HG03045 (cell line): ENCODE results near the gene ZNF366.

Source experiments
- ATAC-seq: cut with Tn5 transposase; IDR thresholded peaks from one replicate; pipeline ENCODE4 v1.9.1; 2021; ENCODE audit warnings: mild to moderate bottlenecking, moderate library complexity; ENCODE audit not compliant: unreplicated experiment

Gene ZNF366

DNA sequence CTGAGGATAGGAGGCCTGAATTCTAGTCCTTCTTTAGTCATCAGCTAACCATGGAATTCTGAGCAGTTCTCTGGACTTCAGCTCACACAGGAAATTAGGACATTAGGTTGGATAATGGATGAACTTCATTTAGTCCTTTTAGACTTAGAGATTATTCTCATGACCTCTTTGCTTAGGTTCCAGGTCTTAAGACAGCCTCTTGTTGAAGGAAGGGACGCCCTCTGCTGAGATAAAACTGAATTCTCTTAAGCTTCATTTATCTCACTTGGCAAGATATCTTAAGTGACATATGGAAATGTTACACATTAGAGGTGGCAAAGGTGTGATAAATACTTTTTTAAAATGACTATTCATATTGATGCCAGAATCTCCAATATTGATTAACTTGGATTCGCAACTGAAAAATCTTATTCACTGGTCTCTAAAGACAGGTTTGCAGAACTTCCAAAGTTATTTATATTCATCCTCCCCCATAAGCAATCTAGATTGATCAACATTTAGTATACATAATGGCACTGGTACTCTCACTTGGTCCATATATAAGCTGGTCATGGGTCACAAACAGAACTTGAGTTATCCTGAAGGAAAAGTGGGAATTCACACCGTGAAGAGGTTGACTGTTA lies 16.9 kb upstream of the ZNF366 start:
- no peak for ATAC-seq

DNA sequence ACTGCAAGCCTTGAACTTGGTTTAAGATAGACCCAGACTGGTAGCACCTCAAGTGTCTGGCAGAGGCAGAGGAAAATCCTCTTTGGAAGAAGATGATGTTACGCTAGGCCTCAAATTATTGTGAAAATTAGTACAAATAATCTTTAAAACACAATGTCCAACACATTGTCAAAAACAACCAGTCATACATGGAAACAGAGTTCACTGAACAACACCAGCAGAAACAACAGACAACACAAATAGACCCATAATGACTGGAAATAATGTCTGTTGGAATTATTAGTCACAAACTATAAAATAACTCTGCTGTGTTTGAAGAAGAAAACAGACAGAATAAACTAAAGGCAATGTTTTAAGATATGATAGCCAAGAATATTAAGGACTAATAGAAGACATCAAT lies 15.4 kb upstream of the ZNF366 start:
- no peak for ATAC-seq

DNA sequence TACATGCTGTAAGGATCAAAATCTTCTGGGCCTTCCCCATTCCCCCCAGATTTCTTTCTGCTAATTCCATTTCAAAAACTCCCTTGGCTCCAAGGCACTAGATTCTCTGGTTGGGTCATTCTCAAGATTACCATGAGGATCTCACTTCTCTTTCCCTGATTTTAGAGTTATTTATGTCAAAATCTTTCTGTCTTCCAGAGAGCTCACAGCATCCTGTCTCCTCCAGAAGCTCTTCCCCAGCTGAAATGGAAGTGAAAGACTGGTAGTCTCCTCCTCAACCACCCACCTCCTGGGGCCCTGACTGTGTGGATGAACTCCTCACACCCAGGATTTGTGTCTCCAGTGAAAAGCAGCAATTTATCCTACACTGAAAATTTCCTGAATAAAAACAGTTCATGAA lies 11.9 kb upstream of the ZNF366 start:
- no peak for ATAC-seq

DNA sequence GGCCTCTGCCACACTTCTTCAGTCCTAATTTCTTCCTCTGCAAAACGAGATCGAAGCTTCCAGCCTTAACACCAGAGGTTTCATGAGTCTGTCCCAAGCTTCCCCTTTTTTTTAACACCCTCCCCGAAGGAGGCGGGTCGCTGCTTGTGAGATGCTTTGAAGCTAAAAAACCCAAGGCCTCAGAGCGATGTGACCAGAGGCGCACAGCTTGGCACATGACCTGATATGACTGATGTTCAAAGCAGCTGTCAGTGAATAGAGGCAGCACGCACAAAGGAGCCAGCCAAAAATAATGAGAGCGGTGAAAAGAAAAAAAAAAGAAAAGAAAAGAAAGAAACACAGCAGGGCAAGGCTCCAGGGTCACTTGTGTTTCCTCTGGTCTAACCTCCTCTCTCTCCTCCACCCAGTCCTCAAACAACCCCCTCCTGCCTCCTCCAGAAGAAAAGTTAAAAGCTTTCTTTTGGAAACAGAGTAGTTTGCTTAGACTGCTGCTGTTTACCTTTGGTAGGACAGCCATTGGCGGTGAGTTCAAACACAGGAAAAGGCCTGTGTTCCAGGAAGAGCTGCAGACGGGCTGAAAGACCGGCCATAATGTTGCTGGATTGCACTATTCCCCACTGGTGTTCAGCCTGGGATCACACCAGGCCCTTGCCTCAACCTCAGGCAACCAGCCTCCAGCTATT lies 10.9 kb upstream of the ZNF366 start:
- ATAC-seq: no peak

DNA sequence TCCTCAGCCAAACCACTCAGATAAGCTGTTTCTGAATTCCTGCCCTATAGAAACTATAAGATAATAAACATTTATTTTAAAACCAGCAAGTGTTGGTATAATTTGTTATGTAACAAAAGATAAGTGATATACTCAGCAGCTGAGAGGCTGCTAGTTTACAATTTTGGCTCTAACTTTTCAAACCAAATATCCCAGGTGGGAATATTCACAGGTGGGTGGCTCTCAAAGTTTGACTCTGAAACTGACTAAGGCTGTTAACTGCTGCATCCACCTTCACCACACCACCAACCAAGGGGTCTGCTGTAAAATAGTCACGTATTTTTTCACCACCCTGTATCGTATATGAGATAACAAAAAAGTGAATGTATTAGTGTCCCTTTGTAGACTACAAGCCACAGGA lies 9.7 kb upstream of the ZNF366 start:
- no peak for ATAC-seq

DNA sequence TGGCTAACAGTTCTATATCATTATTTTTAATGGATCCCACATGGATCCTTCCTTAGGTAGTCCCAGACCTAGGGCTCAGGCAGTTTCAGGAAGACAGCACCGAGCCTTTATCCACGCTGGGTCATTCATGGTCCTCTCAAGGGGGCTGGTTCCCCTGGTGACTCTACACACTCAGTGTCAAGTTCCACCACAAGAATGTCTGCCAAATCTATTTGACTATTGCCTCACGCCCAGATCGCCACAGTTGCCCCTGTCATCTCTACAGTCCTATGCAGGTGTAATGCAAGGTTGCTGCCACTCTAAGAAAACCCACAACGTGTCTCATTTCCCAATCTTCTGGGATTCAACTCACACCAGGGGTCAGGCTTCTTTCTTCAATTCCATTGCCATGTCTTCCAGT lies 8.0 kb upstream of the ZNF366 start:
- ATAC-seq: no peak

DNA sequence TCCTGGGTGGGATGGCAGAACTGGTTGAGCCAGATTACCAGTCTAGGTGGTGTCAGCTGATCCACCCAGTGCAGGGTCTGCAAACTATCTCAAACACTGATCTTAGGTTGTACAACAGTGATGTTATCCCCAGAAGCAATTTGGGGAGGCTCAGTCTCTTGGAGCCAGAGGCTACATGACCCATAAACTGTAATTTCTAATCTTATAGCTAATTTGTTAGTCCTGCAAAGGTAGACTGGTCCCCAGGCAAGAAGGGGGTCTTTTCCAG lies 5.3 kb upstream of the ZNF366 start:
- ATAC-seq: no peak

DNA sequence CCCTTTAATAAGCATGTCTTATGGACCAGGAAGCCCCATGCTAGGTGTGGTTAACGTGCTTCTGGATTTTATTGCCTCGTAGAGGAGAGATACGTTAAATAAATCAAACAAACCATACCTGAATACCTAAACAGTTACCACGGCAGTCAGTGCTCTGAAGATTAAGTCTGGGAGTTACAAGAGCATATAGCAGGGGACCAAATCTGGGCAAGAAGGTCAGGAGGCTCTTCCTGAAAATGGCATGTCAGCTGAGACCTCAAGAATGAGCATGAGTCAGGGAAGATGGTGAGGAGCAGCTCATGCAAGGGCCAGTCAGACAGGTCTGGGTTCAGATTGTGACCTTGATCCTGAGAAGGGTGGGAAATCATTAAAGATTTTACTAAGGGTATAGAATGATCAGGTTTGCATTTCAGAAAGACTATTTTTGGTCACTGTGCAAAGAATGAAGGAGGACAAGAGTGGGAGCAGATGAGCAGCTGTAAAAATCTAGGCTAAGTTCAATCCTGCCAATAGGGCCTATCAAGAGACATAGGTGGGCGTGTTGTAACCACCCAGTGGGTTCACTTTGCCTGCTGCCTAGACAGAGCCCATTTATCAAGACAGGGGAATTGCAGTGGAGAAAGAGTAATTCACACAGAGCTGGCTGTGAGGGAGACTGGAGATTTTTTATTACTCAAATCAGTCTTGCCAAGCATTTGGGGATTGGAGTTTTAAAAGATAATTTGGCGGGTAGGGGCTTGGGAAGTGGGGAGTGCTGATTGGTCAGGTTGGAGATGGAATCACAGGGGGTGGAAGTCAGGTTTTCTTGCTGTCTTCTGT lies 4.8 kb upstream of the ZNF366 start:
- no peak for ATAC-seq

DNA sequence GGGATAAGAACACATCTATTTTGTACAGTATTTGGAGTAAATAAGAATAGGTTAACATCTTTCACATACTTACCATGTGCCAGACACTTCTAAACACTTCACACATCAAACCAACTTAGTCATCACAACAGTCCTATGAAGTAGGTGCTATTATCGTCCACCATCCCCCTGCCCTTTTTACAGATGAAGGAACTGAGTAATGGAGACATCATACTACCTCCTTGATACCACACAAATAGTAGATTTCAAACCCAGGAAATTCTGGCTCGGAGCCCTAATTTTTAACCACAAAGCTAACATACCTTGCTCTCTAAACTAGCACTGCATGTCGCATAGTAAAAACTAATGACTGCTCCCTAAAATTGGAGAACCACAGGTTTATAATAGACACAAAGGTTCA lies 4.2 kb upstream of the ZNF366 start:
- no peak for ATAC-seq

DNA sequence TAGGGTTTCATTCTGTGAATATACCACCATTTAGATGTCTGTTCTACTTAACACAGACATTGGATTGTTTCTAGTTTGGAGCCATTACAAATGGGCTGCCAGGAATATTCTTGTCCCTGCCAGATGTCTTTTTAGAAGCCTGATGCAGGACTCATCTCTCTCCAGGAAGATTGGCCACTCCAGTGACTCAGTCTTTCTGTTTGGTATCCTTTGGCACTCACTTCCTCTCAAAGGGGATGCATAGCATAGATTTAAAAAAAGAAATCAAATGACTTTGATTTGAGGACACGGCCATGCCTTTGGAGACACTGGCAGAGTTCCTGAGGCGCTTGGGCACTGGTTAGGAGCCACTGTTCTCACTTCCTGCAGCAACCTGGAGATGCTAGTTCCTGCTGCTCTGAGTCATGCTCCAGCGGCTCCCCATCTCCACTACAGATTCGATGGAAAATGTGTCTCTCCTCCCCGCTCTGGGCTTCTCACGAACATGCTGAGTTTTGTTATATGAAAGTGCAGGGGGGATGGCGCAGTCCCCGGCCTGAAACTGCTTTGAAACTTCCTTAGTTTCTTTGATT lies 3.5 kb upstream of the ZNF366 start:
- no peak for ATAC-seq

DNA sequence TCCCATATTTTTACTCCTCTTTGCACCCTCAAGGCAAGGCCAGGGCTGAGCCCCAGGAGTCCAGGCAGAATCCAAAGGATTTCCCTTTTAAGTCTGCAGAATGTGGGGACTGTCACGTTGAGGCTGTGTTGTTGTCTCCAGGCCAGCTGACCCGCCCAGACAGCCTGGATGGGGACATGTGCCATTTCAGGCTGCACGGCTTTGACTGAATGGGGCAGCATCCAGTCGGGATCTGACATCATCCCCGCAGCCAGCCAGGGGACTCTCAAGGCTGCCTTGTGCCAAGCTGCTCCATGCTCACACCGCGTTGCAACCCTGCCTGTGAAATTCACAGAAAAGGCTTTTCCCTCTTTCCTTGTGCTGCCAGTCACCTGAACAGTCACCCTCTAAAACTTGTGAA lies 2.2 kb upstream of the ZNF366 start:
- no peak for ATAC-seq

DNA sequence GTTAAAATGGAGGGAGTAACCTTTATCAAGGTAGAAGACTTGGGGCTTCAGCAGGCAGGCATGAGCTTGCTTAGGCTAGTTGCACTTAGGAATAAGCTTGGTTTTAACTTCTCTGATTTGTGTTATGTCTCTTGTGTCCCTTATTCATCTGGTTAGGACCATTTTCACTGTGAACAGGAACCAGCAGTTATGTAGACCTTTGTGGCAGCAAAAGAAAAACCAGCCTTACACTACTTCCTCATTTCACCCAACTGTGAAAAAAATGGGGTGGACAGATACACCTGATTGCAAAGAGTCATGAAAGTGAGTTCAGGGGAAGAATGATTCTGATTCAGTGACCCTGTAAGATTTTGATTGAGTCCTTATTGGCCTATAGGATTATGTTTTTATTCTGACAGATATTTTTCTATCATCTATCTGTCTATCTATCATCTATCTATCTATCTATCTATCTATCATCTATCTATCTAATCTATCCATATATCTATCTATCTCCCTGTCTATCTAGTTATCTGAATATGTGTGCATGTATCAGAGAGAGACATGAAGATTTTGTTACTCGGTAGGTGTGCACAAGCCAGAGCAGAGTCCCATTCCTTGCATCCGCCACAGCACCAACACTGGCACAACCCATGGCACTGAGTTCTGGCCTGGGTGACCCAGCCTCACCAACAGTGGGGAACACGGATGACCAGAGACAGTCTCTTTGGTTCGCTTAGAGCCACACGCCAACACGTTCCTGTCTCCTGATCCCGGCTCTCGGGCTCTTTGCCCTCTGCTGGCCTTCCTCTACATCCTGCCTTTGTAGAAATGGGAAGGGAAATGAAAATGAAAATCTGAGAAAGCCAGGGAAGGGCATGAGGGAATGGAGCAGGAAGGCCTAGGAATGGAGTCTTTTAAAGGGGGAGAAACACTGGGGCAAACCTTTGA lies 1.3 kb upstream of the ZNF366 start:
- peak; percentile 83 for ATAC-seq

DNA sequence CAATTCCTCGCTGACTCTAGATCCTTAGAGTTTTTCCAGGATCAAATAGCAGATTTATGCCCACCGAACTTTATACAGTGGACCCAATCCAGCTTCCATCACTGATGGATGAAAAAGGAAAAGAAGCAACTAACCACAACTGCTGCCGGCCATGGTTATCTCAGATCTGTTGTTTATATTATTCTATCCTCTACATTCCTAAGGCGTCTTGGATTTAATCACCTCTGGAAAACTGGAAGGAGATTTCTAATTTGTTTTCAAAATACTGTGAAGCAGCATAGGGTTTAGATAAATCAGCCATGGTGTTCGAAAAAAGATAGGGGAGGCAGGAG lies 663 bp upstream of the ZNF366 start:
- no peak for ATAC-seq

DNA sequence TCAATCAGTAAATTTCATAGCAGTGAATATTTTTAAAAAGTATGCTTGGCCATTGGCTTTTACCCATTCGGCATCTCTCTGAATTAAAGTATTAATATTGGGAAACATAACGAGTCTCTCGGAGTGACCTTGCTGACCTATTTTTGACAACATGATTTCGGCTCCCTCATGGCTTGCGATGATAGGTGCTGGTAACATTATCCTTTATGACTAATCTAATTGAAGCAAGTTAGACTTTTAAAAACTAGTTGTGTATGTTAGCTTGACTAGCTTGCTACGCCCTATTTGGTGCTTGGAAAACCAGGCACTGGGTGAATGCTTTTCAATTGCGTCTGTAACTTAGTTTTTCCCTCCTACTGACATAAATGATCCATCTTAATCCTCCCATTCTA lies 1.1 kb downstream of the ZNF366 start:
- no peak for ATAC-seq

DNA sequence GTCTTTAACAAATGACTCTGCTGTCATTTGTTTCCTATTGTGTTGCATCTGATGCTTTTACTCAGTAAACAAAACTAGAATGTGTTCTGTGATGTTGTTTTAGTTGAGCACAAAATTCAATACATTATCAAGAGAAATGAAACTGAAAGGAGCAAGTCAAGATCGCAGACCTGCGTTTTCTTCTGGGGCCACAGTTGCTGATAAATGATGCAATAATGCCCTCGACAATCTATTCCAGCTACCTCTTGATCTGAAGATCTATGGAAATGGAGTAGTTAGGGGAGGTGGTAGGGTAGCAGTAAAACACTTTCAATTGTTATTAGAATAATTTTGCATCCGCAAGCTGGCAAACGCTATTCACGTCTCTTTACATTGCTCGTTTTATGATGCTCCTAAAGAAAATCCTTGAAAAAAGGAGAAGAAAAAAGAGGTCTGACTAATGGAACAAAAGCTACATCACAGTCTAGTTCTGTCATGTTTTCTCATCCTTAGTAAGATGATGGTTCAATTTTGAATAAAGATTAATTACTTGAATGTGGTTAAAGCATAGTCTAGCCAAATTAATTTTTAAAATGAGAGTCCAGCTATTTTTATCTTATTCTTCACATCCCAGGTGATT lies 1.6 kb downstream of the ZNF366 start:
- ATAC-seq: no peak

DNA sequence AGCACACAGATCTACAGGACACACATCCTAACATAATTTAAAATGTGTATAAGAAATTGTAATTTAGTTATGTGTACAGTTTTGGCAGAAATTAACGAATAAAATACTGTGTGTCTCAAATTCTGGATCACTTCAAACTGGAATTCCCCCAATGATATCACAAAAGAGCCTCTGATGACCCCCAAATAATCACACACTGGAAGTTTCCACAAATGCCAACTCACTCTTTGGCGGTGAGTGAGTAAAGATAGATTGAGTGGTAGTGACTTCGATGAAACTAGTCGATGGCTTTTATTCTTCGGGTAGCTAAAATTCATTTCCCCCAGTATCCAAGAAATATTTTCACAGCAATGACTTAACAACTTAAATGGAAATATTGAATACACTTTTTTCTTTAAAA lies 2.2 kb downstream of the ZNF366 start:
- ATAC-seq: no peak

DNA sequence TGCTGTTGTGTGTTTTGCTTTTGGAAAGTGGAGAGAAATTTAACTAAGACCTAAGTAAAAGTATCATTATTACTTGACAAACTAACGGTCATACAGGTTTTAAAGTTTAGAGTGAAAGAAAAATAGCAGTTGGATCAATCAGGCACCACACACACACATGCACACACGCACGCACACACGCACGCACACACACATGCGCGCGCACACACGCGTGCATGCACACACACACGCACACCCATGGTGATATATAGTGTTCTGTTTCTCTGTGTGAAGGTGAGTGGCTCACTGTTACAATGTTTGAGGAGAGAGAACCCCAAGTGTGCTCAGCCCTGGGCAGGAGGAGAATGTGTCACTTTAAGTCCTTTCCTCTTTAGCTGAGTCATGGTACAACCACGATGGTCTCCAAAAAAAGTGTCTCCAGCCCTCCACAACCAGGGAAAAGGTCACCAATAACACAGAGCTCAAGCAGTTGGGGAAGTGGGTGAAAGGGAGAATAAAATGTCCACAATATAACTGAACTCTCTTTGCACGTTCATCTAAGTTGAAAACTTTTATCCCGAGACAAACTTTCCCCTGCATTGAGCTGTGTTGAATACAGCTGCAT lies 3.2 kb downstream of the ZNF366 start:
- no peak for ATAC-seq

DNA sequence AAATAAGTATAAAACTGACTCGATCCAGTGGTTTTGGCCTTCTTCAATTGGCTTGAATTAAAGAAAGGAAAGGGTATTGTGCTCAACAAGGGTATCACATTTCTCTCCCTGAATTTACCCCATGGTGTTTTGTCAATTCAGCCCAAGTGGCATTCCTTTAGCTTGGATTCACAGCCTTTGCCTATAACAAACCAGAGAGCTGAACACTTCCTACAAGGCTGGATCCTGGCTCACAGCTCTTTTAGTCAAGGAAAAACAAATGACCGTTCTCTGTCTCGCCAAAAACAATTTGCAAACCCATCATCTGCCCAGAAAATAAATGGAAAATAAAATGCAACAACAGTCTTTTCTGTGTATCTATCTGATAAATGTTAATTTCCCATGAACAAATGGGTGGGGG lies 5.7 kb downstream of the ZNF366 start:
- no peak for ATAC-seq

DNA sequence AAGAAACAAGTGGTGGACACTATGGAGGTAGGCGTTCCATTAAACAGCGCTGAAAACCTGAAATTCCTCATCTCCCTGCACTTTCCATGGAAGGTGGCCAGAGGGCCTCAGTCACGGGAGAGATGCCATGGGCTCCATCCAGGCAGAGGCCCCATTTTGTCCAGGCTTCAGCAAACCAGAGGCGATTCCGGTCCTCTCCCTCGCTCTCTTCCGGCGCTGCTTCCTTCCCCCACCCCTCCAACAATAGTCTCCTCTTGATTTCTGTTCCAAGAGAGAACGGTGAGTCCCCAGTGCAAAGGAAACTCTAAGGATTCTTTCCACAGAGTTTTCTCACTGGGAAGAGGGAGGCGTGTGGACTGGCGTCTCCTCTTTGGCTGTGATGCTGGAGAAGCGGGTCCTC lies 7.5 kb downstream of the ZNF366 start:
- no peak for ATAC-seq

DNA sequence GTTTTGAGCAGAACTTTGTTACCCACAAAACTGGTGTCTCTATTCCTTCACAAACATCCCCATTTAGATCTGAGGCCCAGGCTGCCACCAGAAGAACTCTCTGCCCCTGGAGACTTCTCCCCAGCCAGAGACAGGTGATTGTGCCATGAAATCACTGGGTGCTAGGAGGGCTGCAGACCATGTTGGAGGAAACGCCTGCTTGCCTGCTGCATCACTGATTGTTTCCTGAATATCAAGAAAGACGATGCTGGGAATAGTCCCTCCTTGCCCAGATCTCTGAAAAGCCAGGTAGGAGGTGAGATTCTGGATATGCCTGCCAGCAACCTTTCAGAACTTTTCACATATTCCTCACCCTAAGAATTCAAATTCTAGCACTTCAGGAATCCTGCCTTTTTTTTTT lies 8.1 kb downstream of the ZNF366 start:
- ATAC-seq: no peak
